ENCODE data around the gene ADAM19. TPM values are rescaled to one million over a fixed set of nuclear protein-coding genes. Genes with fewer than 3 reads are reported as not detected.

ADAM19 gene
- total RNA-seq, 6 experiments from 2014 or later: 75.4 to 152 (median 83.2) TPM

DNA sequence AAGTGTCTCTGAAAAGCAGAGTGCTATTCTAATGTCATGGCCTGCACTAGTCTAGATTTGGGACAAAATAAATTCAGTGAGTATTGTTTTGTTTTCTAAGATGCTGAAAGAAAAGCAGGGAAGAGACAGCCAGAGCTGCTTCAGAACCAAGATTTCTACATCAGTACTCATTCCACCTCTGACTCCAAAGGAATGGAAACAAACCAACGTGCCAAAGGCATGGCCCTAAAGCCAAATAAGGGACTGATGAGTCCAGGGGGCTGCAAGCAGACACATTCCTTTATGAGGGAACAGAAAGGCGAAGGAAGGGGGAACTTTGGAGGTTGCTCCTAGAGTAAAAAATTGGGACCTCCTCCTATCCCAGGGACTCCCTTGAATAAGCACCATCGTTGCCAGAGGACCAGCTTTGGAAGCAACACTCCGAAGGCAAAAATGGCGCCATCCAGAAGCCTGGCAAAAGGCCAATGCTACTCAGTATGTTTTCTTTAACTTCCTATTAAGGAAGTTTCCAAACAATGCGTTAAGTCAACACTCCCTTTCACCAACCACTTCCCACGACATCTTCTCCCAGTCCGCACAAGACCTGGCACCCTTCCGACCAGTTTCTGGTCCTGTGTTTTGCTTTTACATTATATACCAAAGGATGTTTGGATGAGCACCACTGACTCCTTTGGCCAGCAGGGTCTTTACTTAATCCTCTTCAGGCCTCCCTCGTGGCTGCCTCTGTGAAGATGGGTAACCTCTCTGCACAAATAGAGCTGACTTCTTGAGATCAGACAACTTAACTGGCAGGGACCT lies 31.6 kb downstream of the ADAM19 start:
- peak overlapping the region; percentile 66 for H3K27ac Mint-ChIP-seq
- 0 out of 2 replicates have a peak, but pooled peaks cover 3% of the 10 kb centered on the region for H3K27me3 Mint-ChIP-seq (ENCODE audit: insufficient read depth)
- H3K4me1 Mint-ChIP-seq (ENCODE audit: low read depth): peaks cover 99% of the 10 kb centered on the region
- H3K4me3 Mint-ChIP-seq: peak overlapping the region; percentile 14; the same call in 1 of the 2 replicates
- H3K36me3 Mint-ChIP-seq (ENCODE audit: low read depth): peaks cover 28% of the 10 kb centered on the region
- no peak for DNase-seq
- no peaks in the 10 kb centered on the region for H3K9me3 Mint-ChIP-seq
- TF ChIP-seq CTCF (IDR thresholded peaks at IDR 0.05): no peak

DNA sequence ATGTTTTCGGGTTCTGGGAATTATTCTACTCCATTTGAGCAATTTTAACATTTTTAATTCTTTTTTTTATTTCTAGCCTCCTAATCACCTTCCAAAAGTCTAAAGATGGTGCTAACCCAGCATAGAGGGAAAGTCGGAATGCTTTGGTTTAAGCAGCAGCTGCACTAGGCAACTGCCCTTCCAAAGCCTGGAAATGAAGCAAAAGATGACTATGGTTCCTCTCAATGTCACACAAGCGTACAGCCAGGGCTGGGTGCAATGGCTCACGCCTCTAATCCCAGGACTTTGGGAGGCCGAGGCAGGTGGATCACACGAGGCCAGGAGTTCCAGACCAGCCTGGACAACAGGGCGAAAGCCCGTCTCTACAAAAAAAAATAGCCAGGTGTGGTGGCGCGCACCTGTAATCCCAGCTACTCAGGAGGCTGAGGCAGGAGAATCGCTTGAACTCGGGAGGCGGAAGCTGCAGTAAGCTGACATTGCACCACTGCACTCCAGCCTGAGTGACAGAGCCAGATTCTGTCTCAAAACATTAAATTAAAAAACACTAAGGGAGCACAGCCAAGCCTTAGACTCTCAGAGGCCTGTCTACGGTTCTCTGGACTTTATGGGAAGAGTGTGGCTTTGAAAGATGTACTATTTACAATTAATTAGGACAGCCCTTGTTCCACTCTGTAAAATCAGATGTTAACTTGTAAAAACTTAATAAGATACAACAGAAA lies 33.1 kb downstream of the ADAM19 start:
- no peak for DNase-seq
- Mint-ChIP-seq H3K36me3 (ENCODE audit: low read depth) (peaks cover 20% of the 10 kb centered on the region), H3K27me3 (ENCODE audit: insufficient read depth) (0 out of 2 replicates have a peak, but pooled peaks cover 3% of the 10 kb centered on the region), H3K27ac (peak overlapping the region; percentile 75), H3K9me3 (no peaks in the 10 kb centered on the region), H3K4me3 (no peak overlapping the region), H3K4me1 (ENCODE audit: low read depth) (peaks cover 93% of the 10 kb centered on the region)
- no peak for TF ChIP-seq CTCF (IDR thresholded peaks at IDR 0.05)

DNA sequence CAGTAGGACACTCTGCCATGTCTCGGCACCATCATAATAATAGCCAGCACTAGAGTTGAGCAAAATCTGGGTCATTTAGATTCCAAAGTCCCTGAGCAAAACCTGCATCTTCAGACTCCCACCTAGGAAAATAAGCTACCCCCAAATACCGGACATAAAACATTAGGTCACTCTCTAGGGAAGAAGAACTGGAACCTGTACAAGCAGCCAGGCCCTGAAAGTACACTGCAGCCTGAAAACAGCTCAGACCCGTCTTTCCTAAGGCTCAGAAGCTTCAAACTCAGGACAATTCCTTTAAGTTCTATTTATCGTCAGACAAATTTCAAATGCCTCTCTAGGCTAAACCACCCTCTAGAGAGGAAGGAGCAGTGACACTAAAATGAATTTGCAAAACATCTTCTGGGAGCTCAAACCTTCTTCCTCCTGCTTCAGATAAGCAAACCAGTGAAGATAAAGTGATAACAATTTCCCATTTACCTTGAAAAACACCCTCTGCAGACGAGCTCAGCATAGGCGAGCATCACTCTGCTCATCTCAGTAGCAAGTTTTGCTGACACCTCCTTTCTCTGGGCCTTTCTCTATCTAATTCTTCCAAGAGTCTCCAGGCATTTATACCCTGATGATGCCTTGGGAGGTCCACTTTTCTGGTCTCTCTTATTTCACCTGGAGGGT lies 34.0 kb downstream of the ADAM19 start:
- Mint-ChIP-seq H3K36me3 (ENCODE audit: low read depth) (peaks cover 21% of the 10 kb centered on the region), H3K4me3 (peak overlapping the region; percentile 63), H3K27me3 (ENCODE audit: insufficient read depth) (0 out of 2 replicates have a peak, but pooled peaks cover 3% of the 10 kb centered on the region), H3K4me1 (ENCODE audit: low read depth) (peaks cover 85% of the 10 kb centered on the region), H3K27ac (peak overlapping the region; percentile 75), H3K9me3 (no peaks in the 10 kb centered on the region)
- DNase-seq: no peak
- no peak for TF ChIP-seq CTCF (IDR thresholded peaks at IDR 0.05)

DNA sequence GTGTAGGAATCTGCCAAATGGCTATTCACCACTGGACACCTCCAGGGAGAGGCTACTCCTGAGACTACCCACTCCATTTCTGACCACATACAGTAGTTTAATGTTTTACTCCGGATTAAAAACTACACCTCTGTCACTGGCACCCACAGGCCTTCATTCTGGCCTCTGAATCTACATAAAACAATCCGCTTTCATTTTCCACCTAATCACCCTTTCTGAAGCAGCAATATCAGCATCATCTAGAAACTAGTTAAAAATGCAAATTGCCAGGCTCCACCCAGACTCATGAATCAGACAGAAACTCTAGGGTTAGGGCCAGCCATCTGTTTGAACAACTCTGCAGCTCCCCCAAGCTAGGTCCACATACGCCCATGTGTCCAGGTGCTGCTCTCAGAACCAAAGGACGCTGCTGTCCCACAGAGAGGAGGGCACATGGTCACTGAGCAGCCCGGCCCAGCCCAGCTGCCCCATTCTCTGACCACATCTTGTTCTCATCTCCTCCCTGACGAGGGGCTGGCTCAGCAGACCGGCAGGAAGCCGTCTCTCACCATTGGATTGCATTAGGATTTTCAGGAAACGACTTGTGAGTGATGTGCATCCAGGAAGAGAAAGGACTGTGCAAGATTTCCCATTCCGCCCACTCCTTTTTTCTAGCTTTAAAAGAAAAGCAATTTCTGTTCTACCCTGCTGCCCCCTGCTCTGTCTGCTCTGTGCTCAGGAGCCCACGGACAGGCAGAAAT lies 34.7 kb downstream of the ADAM19 start:
- no peaks in the 10 kb centered on the region for H3K9me3 Mint-ChIP-seq
- H3K4me1 Mint-ChIP-seq (ENCODE audit: low read depth): peaks cover 78% of the 10 kb centered on the region
- peak; percentile 35 for DNase-seq
- no peak for TF ChIP-seq CTCF (IDR thresholded peaks at IDR 0.05)
- peak overlapping the region; percentile 75 for H3K27ac Mint-ChIP-seq
- peak overlapping the region; percentile 63 for H3K4me3 Mint-ChIP-seq
- peaks cover 20% of the 10 kb centered on the region for H3K36me3 Mint-ChIP-seq (ENCODE audit: low read depth)
- H3K27me3 Mint-ChIP-seq (ENCODE audit: insufficient read depth): no peaks in the 10 kb centered on the region

- no peaks in the 10 kb centered on the region for H3K27me3 Mint-ChIP-seq (ENCODE audit: insufficient read depth)
- peak overlapping the region; percentile 75 for H3K27ac Mint-ChIP-seq
- no peak for DNase-seq
- TF ChIP-seq CTCF (IDR thresholded peaks at IDR 0.05): no peak
- H3K4me3 Mint-ChIP-seq: no peak overlapping the region
- peaks cover 78% of the 10 kb centered on the region for H3K4me1 Mint-ChIP-seq (ENCODE audit: low read depth)
- H3K36me3 Mint-ChIP-seq (ENCODE audit: low read depth): peaks cover 23% of the 10 kb centered on the region
- no peaks in the 10 kb centered on the region for H3K9me3 Mint-ChIP-seq
Observed at GRCh38 chr5:157540124-157540523, 35.5 kb downstream of the ADAM19 start.

Measured in HFFc6 (cell line).